CD4-positive, alpha-beta T cell treated with Interleukin-10 for 1 hour (primary cell): ENCODE measurements around the gene KIF26B.

Experiments
- DNase-seq: peaks from one replicate; pipeline ENCODE4 v3.0.0-alpha.2; 2020

KIF26B gene

DNA sequence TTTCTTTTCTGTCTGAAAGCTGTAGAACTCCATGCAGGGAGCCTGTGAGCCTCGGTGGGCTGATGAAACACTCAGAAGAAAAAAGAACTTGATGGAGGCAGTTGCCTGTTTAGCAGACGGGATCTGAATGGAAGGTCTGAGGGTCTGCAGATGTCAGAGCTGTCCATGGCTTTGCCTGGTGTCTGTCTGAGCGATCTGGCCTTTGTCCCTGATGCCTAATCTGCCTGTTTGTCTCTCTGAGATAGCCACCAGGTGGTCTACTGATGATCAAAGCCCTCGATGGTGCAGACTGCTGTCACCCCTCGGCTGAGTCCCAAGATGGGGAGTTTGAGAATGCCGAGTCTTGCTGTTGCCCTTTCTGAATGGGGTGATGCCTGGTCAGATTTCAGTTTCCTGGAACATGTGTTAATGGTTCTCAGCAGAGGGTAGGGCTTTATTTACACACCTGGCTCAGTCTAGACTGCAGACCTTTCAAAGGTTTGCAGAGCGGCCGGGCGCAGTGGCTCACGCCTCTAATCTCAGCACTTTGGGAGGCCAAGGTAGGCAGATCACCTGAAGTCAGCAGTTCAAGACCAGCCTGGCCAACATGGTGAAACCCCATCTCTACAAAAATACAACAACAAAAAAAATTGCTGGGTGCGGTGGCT, 90.4 kb downstream of the KIF26B start:
- DNase-seq, result no peak

DNA sequence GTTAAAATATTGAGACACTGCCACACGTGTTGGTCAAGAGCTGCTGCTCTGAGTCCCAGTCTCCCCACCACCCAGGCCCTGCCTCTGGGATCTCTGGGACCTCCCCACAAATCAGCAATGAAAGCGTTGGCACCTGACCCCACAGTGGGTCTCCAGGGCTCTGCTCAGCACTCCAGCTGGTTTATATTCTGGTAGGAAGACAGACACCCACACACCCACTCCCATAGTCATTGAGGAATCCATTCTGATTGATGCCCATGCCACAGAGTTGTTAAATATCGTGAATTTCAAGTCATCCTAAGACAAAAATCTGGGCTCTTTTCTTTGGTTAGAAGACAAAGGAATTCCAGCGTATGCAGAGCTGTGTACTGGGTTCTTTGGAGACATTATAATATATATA, 91.6 kb downstream of the KIF26B start:
- no peak for DNase-seq

DNA sequence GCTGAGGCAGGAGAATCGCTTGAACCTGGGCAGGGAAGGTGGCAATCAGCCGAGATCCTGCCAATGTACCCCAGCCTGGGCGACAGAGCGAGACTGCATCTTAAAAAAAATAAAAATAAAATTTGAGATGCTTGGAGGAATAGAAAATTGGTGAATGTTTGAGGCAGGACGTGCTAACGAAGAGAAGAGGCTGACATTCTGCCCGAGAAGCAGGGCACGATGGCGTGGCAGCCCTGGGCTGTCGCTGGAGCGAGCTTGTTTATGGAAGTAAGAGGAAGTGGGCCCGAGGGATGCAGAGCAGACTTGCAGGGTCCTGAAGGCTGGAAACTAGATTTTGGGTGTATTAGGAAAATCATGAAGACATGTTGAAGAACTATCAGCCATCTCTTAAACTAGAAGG, 92.6 kb downstream of the KIF26B start:
- DNase-seq, result no peak

DNA sequence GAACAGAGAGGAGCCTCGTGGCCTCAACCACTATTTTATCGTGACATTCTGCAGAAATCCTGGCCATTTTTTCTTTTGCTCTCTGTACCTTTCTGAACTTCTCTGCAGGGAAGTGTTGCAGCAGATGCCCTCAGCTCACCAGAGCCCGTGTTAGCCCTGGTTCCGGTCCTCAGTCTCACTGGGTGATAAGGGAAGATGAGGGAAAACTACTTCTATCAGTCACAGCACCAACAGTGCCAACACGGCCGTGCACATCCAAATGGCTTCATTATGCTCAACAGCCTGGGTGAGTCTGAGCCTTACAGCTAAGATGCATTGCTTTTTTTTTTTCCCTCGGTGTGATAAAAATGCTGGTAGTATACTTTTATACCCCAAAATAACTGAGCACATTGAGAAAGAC, 93.0 kb downstream of the KIF26B start:
- DNase-seq, result no peak

- no peak for DNase-seq
These were observed 93.5 kb downstream of the KIF26B start for GRCh38 chr1:245248231-245248731.

DNA sequence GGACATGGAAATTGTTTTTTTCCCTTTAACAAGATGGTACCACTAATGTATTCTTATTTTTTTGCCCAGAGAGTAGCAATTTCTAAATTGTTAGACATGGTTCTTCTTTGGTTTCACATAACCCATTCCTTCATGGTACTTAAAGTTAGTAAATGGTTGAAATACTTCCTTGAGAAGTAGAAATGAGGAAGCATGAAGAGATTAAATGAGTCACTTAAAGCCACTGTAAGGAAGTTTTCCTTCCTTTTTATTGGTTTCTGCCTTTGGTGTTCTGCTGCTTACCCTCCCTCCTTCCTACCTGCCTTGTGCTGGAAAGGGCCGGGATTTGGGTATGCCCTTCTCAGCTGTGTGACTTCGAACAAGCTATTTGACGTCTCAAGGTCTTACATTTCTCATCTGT, 101.0 kb downstream of the KIF26B start:
- no peak for DNase-seq

- DNase-seq, result no peak
These were observed 101.7 kb downstream of the KIF26B start for GRCh38 chr1:245256528-245256927.

- no peak for DNase-seq
These were observed 103.6 kb downstream of the KIF26B start for GRCh38 chr1:245258271-245258920.

DNA sequence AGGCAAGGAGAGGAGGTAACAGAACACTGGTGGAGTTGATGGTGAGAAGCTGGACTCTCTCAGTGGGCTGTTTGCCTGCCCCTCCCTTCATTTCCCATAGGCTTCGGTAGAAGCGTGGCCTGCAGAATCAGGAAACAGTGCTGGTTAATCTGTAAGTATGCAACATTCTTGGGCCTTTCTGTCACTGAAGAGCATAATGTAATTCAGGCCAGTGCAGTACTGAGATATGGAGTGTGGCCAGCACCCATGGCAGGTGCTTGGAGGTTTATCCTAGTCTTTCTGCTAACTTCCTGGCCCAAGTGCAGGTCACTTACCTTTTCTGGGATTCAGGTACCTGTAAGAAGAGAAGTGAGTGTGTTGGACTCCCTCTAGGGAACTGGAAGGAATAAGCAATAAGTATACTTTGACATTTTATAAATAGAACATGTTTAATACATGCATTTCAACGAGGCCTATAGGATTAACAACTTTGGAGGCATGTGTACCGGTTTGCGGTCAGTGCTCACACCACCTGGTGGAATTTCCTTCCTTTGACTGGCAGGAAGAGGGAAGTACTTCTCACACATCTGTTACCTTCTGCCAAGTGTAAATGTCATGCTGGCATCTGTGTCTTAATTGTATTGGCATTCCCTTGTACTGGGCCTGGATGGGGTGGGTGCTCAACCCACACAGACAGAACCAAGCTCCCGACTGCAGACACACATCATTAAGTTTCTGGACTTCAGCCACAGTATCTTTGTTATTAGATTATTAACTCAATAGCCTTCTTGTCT, 105.5 kb downstream of the KIF26B start:
- no peak for DNase-seq

GRCh38 chr1:245260883-245261282, 106.1 kb downstream of the KIF26B start:
- DNase-seq, result no peak

DNA sequence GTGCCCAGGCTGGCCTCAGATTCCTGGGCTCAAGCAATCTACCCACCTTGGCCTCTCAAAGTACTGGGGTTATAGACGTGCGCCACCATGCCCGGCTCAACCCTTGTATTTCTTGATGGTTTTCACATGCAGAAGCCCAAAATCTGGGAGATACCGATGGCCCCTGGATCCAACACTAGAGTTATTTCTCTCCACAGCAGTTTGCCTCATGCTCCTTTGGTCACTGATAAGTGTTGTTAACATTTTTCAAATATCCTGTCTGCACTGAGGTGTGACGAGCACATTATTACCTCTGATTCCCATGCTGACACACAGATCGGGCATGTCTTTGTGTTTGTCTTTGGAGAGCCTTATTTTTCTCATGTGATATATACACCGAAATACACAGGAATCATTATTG, 107.0 kb downstream of the KIF26B start:
- no peak for DNase-seq

DNA sequence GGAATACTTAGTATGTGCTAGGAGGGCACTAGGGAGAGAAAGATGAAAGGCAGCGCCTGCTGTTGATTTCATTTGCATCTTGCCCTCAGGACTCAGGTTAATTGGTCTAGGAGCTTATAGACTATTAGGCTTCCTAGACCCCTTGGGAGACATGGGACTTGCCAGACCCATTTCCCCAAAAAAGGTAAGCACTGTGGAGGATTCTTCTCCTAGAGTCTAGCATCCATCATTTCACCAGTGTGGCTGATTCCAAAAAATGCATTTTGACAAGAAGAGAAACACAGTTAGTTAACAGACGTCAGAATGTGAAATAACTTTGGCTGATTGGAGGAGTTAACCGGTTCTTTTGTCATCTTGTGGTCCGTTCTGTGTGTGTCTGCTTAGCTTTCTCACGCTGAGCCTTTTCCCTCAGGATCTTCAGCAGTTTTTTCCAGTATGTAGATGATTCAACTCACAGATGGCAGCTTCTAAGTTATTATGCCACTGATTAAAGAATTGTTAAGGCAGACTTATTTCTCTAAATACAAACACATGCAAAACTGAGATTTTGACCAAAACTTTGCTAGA, 108.8 kb downstream of the KIF26B start:
- no peak for DNase-seq

DNA sequence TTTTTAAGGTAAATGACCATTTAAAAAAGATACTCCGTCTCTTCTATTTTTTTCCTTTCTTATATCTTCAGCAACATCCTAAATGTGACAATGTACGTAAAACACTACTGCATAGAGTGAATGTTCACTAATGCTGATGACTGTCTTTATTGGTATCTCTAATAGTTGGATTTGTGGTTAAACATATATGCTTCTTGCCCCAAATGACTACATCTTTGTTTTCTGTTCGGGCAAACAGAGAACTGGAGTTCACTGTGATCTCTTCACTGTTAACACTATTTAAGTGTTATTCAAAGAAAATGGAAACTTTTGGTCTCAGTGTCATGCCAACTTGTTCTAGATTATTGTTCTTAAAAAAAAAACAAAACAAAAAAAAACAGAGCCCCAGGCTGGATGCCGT, 109.4 kb downstream of the KIF26B start:
- DNase-seq, result no peak

DNA sequence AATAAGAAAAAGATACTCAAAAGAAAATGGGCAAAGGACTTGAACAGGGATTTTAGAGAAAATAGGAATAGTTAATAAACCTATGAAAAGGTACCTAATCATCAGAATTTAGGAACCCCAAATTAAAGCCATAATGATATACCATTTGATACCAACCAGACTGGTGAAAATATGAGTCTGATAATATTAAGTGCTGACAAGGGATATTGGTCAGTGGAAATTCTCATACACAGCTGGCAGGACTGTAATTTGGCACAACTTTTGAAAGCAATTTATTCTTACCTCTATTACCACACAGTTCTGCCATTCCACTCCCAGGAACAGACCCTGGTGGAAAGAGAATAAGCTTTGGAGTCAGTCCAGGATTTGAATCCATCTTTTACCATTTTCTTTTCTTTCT, 111.3 kb downstream of the KIF26B start:
- no peak for DNase-seq

- no peak for DNase-seq
These were observed 115.3 kb downstream of the KIF26B start for GRCh38 chr1:245270063-245270462.

DNA sequence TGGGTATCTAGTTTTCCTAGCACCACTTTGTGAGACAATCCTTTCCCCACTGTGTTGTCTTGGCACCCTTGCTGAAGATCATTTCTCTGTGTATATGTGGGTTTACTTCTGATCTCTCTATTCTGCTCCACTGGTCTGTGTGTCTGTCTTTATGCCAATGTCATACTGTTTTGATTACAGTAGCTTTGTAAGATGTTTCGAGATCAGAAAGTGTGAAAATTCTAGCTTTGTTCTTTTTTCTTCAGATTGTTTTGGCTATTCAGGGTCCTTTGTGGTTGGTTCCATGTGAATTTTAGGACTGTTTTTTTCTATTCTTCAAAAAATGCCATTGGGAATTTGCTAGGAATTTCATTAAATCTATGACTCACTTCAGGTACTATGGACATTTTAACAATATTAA, 116.2 kb downstream of the KIF26B start:
- no peak for DNase-seq

DNA sequence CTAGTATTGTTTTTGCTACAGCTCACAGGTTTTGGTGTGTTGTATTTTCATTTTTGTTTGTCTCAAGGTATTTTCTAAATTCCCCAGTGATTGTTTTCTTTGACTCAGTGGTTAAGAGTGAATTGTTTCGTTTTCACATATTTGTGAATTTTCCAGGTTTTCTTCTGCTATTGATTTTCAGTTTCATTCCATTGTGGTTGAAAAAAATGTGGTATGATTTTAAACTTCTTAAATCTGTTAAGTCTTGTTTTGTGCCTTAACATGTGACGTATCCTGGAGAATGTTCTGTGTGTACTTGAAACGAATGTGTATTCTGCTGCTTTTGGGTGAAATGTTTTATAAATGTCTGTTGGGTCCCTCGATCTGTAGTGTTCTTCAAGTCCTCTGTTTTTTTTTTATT, 117.9 kb downstream of the KIF26B start:
- DNase-seq, result no peak

DNA sequence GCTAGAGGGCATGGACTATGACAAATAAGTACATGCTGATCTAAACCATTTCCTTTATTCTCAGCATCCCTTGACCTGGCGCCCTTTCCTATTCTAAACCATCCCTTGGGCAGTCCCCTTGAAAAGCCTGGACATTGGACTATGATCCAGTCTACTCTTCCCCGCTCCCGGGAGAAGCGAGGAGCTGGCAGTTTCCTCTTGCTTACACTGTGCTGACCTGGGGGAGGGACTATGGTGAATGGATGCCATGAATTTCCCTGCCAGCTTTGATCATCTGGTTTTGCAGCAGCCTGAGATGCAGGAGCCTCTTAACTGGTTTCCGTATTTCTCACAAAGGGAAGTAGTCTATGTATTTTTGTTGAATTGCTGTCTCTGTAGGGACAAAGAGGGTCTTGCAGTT, 121.7 kb downstream of the KIF26B start:
- no peak for DNase-seq

GRCh38 chr1:245277276-245277675, 122.5 kb downstream of the KIF26B start:
- no peak for DNase-seq

- no peak for DNase-seq
These were observed 124.1 kb downstream of the KIF26B start for GRCh38 chr1:245278846-245279245.

- no peak for DNase-seq
These were observed 124.6 kb downstream of the KIF26B start for GRCh38 chr1:245279346-245279745.

- DNase-seq, result no peak
These were observed 128.2 kb downstream of the KIF26B start for GRCh38 chr1:245283001-245283400.

DNA sequence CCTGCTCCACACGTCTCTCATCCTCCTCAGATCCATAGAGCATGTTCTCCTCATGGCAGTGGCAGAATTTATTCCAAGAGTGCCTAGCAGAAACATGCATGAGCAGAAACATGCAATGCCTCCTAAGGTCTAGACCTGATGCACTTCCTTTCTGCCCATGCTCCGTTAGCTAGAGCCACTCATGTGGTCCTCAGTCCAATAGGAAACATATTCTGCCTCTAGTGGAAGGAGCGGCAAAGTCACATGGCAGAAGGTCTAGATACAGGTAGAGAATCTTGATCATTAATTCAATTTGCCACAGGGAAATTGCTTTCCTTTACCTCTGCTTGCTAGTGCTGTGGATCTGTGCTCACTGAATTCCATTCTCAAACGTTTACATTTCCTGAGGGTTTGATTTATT, 130.4 kb downstream of the KIF26B start:
- no peak for DNase-seq

- no peak for DNase-seq
These were observed 134.0 kb downstream of the KIF26B start for GRCh38 chr1:245288796-245289195.
